A673 (cell line): ENCODE data around the gene SERPINB1. TPM values are rescaled to one million over a fixed set of nuclear protein-coding genes. Genes with fewer than 3 reads are reported as not detected.

Source experiments
- BruUV-seq: library from RNA; stranded (reverse); fragments of 400-500 nt; replicated peaks from 2 replicates; lab custom pipeline; 2021; lab: Mats Ljungman, UMichigan
- CTCF ChIA-PET: fragments of 300-600 bp; sonication (Branson Sonifier 250); formaldehyde crosslinking; loops from one replicate; lab custom pipeline; 2022; ENCODE audit warnings: antibody characterized with exemption; lab: Charles Lee
- POLR2A ChIA-PET: fragments of 300-600 bp; sonication (Branson Sonifier 250); formaldehyde crosslinking; loops from one replicate; lab custom pipeline; 2022; ENCODE audit warnings: antibody characterized with exemption; ENCODE audit not compliant: low non-redundant PET; lab: Charles Lee
- DNase-seq: peaks from one replicate; pipeline ENCODE4 v3.0.0-alpha.2; 2015; ENCODE audit warnings: low spot score
- H3K27ac ChIP-seq: fragments of 200-600 bp; sonication (generic); 2 replicates; pipeline ENCODE4 v1.5.1; 2016; ENCODE audit warnings: mixed run types, low read depth, mild to moderate bottlenecking, mixed read lengths, antibody characterized with exemption, low read length; ENCODE audit not compliant: poor library complexity, severe bottlenecking
- H3K27me3 ChIP-seq: fragments of 200-600 bp; sonication (generic); replicated peaks from 2 replicates; pipeline ENCODE4 v1.6.1; 2017; ENCODE audit warnings: mixed run types, low read depth, mild to moderate bottlenecking, mixed read lengths, antibody characterized with exemption, low read length; ENCODE audit not compliant: insufficient read depth, poor library complexity
- H3K36me3 ChIP-seq: fragments of 200-600 bp; sonication (generic); 2 replicates; pipeline ENCODE4 v1.6.1; 2016; ENCODE audit warnings: mixed run types, mild to moderate bottlenecking, mixed read lengths, antibody characterized with exemption, low read length; ENCODE audit not compliant: insufficient read depth, poor library complexity, severe bottlenecking
- H3K4me1 ChIP-seq: fragments of 200-600 bp; sonication (generic); 2 replicates; pipeline ENCODE4 v1.6.1; 2017; ENCODE audit warnings: mixed run types, mild to moderate bottlenecking, mixed read lengths, antibody characterized with exemption, low read length; ENCODE audit not compliant: insufficient read depth, poor library complexity, severe bottlenecking
- H3K4me3 ChIP-seq: fragments of 200-600 bp; sonication (generic); 2 replicates; pipeline ENCODE4 v1.5.1; 2016; ENCODE audit warnings: low read depth, mixed run types, mild to moderate bottlenecking, mixed read lengths, low read length; ENCODE audit not compliant: poor library complexity, severe bottlenecking
- H3K9me3 ChIP-seq: fragments of 200-600 bp; sonication (generic); 2 replicates; pipeline ENCODE4 v1.6.1; 2016; ENCODE audit warnings: mixed run types, low read depth, mild to moderate bottlenecking, mixed read lengths, antibody characterized with exemption, low read length; ENCODE audit not compliant: poor library complexity, severe bottlenecking
- CTCF ChIP-seq: fragments of 300-800, 200-600 bp; sonication (generic); conservative IDR thresholded peaks from 2 replicates; pipeline ENCODE4 v1.5.1; 2017; ENCODE audit warnings: low read depth, mild to moderate bottlenecking, antibody characterized with exemption, low read length, moderate library complexity, mixed read lengths
- EZH2 ChIP-seq: fragments of 200-600 bp; sonication (generic); IDR thresholded peaks from 2 replicates; pipeline ENCODE4 v1.6.1; 2017; ENCODE audit warnings: borderline replicate concordance, low read depth, mild to moderate bottlenecking, mixed read lengths, antibody characterized with exemption, low read length; ENCODE audit not compliant: poor library complexity, severe bottlenecking
- intact Hi-C: fragments of 100-400 bp; cut with micrococcal nuclease; formaldehyde crosslinking; loops from one replicate; pipeline ENCODE4 v1.10.0; 2022; ENCODE audit not compliant: unreplicated experiment
- total RNA-seq: library from RNA; stranded (reverse); gene quantifications from 2 replicates; pipeline ENCODE4 v1.2.3, GENCODE V29; 2021

Gene SERPINB1
- total RNA-seq, 1 experiment from 2014 or later, result 1.3 TPM

GRCh38 chr6:2885967-2886735 is 44.5 kb upstream of the SERPINB1 start:
- BruUV-seq, result no TSS peak
- no peak for DNase-seq
- Histone ChIP-seq H3K9me3 (no peaks in the 10 kb centered on the region), H3K4me1 (no peaks in the 10 kb centered on the region), H3K36me3 (no peaks in the 10 kb centered on the region), H3K27ac (no peak overlapping the region), H3K4me3 (no peak overlapping the region), H3K27me3 (no peaks in the 10 kb centered on the region)
- POLR2A ChIA-PET, result no interaction called here
- no peak for TF ChIP-seq EZH2
- TF ChIP-seq CTCF, result no peak
- CTCF ChIA-PET, result no interaction called here
- intact Hi-C loops, result no loop called here

GRCh38 chr6:2884804-2885203 is 43.1 kb upstream of the SERPINB1 start:
- CTCF ChIA-PET, result no interaction called here
- H3K27ac ChIP-seq, result no peak overlapping the region
- TF ChIP-seq CTCF (no peak), EZH2 (no peak)
- intact Hi-C loops, result no loop called here
- no peaks in the 10 kb centered on the region for H3K4me1 ChIP-seq
- DNase-seq, result no peak
- no peak overlapping the region for H3K4me3 ChIP-seq
- no TSS peak for BruUV-seq
- POLR2A ChIA-PET, result no interaction called here
- H3K36me3 ChIP-seq, result no peaks in the 10 kb centered on the region
- H3K27me3 ChIP-seq, result no peaks in the 10 kb centered on the region
- no peaks in the 10 kb centered on the region for H3K9me3 ChIP-seq

- Histone ChIP-seq H3K9me3 (no peaks in the 10 kb centered on the region), H3K36me3 (no peaks in the 10 kb centered on the region), H3K4me1 (no peaks in the 10 kb centered on the region), H3K4me3 (no peak overlapping the region), H3K27me3 (no peaks in the 10 kb centered on the region), H3K27ac (no peak overlapping the region)
- no peak for TF ChIP-seq CTCF
- no peak for TF ChIP-seq EZH2
- ChIA-PET CTCF (no interaction called here), POLR2A (no interaction called here)
- intact Hi-C loops, result no loop called here
- BruUV-seq, result no TSS peak
- no peak for DNase-seq
These were observed 42.0 kb upstream of the SERPINB1 start for GRCh38 chr6:2883673-2884072.
